ENCODE data around the gene KCNA5.

Gene KCNA5

DNA sequence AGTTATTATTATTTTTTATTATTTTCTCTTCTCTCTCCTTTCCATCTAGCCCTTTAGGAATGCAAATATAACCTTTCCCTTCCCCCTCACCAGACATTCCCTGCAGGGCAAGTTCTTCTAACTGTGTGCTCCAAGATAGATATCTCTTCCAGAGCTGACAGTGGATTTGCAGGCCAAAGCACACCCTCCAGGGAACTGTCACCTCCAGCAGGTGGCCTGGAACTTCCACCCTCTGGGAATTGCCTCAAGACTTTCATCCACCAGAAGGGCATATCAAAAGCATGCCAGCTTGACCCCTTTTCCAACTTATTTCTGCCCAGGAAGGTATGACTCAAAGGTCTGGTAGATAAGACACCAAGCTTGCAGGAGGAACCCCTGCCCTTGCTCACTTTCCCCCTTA, 13.6 kb upstream of the KCNA5 start:
- no peak for DNase-seq

GRCh38 chr12:5031242-5031641, 12.4 kb upstream of the KCNA5 start:
- DNase-seq: no peak

- no peak for DNase-seq
Observed at GRCh38 chr12:5031958-5032357, 11.7 kb upstream of the KCNA5 start.

GRCh38 chr12:5032821-5033220, 10.9 kb upstream of the KCNA5 start:
- no peak for DNase-seq

DNA sequence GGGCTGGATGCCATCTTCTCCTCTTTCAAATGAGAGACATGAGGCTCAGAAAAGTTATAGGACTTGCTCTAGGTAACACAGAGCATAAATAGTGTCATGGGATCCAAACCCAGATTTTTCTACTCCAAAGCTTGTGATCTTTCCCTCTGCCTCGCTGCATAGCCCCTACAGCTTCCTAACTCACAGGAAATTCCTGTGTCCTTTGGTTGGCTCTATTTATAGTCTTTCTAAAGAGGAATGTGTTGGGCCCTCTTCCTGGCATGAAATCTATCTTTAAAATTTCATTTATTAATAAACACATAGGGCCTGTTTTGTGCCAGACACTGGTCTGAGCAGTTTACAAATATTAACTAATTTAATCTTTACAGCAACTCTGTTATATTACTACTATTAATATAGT, 9.8 kb upstream of the KCNA5 start:
- no peak for DNase-seq

GRCh38 chr12:5034603-5035002, 9.1 kb upstream of the KCNA5 start:
- DNase-seq: no peak

DNA sequence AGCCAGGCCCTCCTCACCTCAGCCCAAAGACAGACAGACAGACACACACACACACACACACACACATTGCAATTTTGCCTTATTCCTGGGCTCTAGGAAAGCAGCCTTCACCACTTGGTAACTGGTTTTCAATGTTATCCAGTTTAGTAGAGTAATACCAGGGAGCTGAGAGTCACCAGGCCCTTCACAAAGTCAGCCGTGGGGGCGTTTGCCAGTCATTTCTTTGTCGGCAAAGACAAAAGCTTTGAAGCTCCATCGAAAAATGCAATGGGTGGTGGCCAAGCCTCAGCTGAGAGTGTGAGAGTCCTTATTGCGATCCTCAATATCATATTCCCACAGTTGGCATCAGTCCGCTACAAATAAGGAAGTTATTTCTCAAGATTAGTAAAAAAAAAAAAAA, 8.1 kb upstream of the KCNA5 start:
- DNase-seq: no peak

DNA sequence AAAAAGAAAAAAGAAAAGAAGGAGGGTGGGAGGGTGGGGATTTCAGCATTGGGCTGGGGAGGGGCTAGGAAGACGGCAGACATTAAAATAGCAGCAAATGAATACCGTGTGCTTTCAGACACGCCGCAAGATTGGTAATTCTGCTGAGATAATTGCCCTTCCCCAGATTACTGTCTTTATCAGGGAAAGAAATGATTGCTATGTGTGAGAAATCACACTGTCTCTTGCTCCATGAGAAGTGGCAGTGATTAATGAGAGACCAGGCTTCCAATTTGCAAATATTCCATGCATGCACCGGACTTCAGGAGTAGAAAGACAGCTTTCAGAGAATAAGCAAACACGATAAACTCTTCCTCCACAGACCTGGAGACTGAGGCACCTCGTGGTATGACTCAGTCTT, 7.6 kb upstream of the KCNA5 start:
- DNase-seq: no peak

DNA sequence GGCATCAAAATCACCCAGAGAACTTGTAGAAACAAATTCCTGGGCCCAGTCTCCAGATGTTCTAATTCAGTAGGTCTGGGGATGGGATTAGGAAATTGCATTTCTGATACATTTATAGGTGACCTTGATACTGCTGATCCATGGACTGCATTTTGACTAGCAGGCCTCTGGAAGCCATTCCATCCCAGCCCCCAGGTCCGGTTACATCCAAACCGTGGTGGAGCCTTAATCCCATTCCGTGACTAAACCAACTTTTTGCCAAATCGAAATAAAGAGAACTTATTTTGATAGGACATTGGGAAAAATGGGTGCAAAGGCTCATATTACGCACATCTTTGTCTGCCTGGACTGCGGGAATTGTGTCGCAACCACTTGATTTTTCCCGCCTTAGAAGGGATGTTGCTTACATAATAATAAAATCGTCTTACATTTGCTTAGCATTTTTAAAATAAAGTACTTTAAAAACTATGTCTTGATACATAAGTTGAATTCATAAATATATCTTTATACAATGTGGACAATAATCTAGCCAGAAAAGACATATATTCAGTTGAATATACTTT, 5.8 kb upstream of the KCNA5 start:
- DNase-seq: no peak

- DNase-seq: no peak
Observed at GRCh38 chr12:5038781-5039311, 4.8 kb upstream of the KCNA5 start.

DNA sequence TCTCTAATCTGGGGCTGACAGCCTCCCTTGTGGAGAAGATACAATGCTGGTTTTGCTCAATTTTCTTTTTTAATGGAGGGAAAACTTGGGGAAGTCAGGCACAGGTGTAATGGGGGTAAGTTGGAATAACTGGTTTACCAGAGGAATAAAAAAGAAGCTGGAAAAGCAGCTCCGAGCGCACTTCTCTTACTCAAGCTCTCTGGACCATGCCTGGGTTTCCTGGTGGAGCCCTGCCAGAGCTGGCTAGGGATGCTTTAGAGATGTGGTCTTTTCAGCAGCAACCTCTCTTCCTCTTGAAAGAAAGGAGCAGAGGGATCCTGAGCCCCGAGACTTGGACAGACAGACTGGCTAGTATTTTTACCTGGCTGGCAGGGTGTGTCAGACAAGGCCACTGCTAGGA, 3.9 kb upstream of the KCNA5 start:
- DNase-seq: no peak

GRCh38 chr12:5040368-5040767, 3.3 kb upstream of the KCNA5 start:
- no peak for DNase-seq

DNA sequence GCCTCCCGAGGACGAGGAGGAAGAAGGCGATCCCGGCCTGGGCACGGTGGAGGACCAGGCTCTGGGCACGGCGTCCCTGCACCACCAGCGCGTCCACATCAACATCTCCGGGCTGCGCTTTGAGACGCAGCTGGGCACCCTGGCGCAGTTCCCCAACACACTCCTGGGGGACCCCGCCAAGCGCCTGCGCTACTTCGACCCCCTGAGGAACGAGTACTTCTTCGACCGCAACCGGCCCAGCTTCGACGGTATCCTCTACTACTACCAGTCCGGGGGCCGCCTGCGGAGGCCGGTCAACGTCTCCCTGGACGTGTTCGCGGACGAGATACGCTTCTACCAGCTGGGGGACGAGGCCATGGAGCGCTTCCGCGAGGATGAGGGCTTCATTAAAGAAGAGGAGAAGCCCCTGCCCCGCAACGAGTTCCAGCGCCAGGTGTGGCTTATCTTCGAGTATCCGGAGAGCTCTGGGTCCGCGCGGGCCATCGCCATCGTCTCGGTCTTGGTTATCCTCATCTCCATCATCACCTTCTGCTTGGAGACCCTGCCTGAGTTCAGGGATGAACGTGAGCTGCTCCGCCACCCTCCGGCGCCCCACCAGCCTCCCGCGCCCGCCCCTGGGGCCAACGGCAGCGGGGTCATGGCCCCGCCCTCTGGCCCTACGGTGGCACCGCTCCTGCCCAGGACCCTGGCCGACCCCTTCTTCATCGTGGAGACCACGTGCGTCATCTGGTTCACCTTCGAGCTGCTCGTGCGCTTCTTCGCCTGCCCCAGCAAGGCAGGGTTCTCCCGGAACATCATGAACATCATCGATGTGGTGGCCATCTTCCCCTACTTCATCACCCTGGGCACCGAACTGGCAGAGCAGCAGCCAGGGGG, 979 bp downstream of the KCNA5 start:
- DNase-seq: no peak

DNA sequence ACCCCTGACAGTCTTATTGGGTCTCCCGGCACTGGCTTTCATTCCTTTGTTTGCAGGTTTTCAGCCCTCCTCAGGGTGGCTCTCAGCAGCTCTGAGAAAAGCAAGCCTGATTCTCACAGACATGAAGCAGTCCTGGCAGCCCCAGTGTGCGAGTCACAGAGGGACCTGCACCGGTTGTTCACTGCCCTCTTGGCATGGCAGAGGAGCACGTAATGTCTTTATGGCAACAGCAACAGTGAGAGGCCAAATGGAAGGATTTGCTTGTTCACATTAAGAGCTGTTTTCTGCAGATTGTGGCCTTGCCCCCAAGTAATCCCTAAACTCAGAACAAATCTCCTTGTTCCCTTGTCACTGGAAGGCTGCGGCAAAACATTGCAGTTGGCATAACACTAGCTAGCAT, 3.4 kb downstream of the KCNA5 start:
- DNase-seq: no peak

- peak; percentile 29 for DNase-seq
Observed at GRCh38 chr12:5047729-5048128, 4.0 kb downstream of the KCNA5 start.

DNA sequence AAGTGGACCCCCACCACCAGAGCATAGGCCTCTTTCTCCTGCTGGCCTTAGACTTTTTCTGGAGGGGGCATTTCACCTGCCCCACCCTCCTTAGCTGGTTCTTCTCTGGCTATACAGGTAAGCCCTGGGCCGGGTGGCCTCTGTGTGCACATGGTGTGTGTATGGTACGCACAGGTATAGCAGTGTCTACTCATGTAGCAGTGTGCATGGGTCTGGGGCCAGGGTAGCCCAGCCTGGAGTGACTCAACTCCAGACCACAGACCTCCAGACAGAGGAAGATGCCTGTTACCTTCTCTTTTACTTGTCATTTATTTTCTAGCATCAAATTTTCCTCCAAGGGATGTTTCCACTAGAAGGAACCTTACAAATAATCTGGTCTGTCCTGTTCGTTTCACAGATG, 6.9 kb downstream of the KCNA5 start:
- DNase-seq: no peak

- DNase-seq: no peak
Observed at GRCh38 chr12:5051334-5051733, 7.7 kb downstream of the KCNA5 start.

GRCh38 chr12:5051913-5052312, 8.2 kb downstream of the KCNA5 start:
- DNase-seq: no peak

DNA sequence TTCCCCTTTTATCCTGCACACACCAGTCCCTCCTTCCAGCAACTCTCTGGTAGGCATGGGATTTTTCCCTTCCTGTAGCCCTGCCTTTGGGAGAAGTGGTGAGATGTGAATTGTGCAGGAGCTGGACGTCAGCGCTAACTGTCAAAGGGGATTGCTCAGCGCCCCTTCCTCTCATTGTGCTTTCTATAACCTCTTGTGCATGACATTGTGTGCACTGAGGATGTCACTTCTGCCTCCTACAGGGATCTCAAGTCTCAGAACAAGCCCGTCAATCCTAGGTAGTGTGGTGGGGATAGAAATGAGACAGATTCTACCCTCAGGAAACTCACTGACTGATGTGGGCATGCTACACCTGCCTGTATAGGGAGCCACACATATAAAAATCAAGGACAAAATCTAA, 8.7 kb downstream of the KCNA5 start:
- no peak for DNase-seq

- DNase-seq: no peak
Observed at GRCh38 chr12:5059358-5059757, 15.7 kb downstream of the KCNA5 start.

DNA sequence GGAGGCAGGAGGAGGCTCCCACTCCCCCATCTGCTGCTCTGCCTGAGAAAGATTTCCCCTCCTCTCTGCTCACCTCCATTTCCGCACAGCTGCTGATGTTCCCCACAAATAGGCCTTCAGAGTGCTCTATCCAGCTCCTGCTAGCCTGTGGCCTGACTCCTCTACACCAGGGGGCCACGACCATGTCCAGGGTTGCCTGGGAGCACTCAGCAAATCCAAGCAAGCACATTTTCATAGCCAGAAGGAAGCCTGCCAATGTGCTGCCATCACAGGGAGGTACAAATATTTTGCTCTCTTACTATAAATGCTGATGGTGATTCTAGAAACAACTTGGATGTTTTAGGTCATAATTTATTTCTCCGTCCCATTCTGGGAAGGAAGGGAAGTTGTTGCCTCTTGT, 17.3 kb downstream of the KCNA5 start:
- no peak for DNase-seq

DNA sequence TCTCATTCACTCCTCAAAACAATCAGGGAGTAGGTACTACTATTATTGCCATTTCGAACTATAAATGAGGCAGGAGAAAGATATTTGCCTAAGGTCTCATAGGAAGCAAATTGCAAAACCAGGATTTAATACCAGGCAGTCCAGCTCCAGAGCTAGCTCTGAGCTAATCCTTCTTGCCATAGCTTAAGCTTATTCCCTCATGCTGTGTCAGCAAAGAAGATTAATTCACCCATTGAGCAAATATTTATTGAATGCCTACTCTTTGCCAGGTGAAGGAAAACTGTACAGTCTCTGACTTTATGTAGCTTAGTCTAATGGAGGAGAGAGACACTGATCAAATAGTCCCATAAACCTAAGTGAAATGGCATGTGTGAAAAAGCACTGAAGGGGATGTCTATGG, 19.5 kb downstream of the KCNA5 start:
- DNase-seq: no peak

GRCh38 chr12:5064913-5065490, 21.3 kb downstream of the KCNA5 start:
- no peak for DNase-seq

DNA sequence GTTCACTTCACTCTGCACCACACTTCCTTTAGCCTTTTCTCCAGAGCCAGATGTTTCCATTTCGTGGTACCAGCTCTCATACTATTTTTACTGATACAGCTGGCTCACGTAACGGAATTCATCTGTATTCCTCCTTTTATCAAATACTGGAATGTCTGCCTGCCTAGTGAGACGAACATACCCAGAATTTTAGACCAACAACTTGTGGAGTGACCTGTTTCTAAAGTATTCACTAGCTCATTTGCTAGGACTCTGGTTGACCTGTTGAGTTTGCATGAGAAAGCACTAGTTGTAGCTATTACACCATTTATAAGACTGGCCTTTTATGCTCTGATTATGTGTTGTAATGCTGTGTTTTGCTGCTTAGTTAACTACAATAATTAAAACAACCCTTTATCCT, 22.6 kb downstream of the KCNA5 start:
- no peak for DNase-seq
